HG03565 (cell line): Measurements from ENCODE around the gene DNAJA3.
"Not testable (repeated sequence)": the region's sequence is repeated elsewhere in the genome, so short reads cannot be mapped to it uniquely, and the experiment has no call there.

Experiments used
- ATAC-seq: cut with Tn5 transposase; IDR thresholded peaks from one replicate; pipeline ENCODE4 v1.9.1; 2021; ENCODE audit warnings: mild to moderate bottlenecking, moderate library complexity; ENCODE audit not compliant: unreplicated experiment

DNAJA3 gene

GRCh38 chr16:4386951-4387565 is 38.6 kb upstream of the DNAJA3 start:
- no peak for ATAC-seq

- no peak for ATAC-seq
Measured at GRCh38 chr16:4387781-4388180, 37.9 kb upstream of the DNAJA3 start.

- ATAC-seq, result no peak
Measured at GRCh38 chr16:4388271-4389021, 37.2 kb upstream of the DNAJA3 start.

- no peak for ATAC-seq
Measured at GRCh38 chr16:4389051-4389955, 36.4 kb upstream of the DNAJA3 start.

- no peak for ATAC-seq
Measured at GRCh38 chr16:4390266-4391260, 35.1 kb upstream of the DNAJA3 start.

GRCh38 chr16:4391631-4392381 is 33.9 kb upstream of the DNAJA3 start:
- no peak for ATAC-seq

GRCh38 chr16:4392382-4393239 is 33.1 kb upstream of the DNAJA3 start:
- no peak for ATAC-seq

- no peak for ATAC-seq
Measured at GRCh38 chr16:4393240-4393600, 32.4 kb upstream of the DNAJA3 start.

GRCh38 chr16:4393850-4394249 is 31.8 kb upstream of the DNAJA3 start:
- not testable (repeated sequence) for ATAC-seq

- ATAC-seq, result no peak
Measured at GRCh38 chr16:4395055-4395726, 30.5 kb upstream of the DNAJA3 start.

- ATAC-seq, result no peak
Measured at GRCh38 chr16:4399001-4399730, 26.5 kb upstream of the DNAJA3 start.

GRCh38 chr16:4401094-4401501 is 24.6 kb upstream of the DNAJA3 start:
- no peak for ATAC-seq

GRCh38 chr16:4401510-4401909 is 24.2 kb upstream of the DNAJA3 start:
- no peak for ATAC-seq

GRCh38 chr16:4402439-4403132 is 23.1 kb upstream of the DNAJA3 start:
- no peak for ATAC-seq

- no peak for ATAC-seq
Measured at GRCh38 chr16:4403133-4403949, 22.3 kb upstream of the DNAJA3 start.
